Endometrial microvascular endothelial cells (primary cell): ENCODE data around the gene NMRK1. TPM values are rescaled to one million over a fixed set of nuclear protein-coding genes. Genes with fewer than 3 reads are reported as not detected.

Experiments used
- in situ Hi-C: cut with HindIII; loops from 2 replicates; pipeline ENCODE4 v1.10.0; 2017; ENCODE audit warnings: low sequenced_read_pairs, low pct_unique_long_range_greater_than_20kb; ENCODE audit errors: inconsistent ontology term
- total RNA-seq: library from RNA; depleted of rRNA; stranded (reverse); fragments of >200 nt; gene quantifications from one replicate; pipeline ENCODE4 v1.2.3, GENCODE V29; 2015; ENCODE audit errors: inconsistent ontology term

Gene NMRK1
- 17.4 TPM for total RNA-seq

- in situ Hi-C loops, result no loop called here
Observed at GRCh38 chr9:75087824-75088645, at the start of gene NMRK1, which contains the start of gene OSTF1. Gene NMRK1, minus strand, starts transcription at chr9:75088155. Its CDS starts 5,040 bp downstream, at chr9:75083115. Gene OSTF1, plus strand, starts transcription at chr9:75088514. Its CDS starts 179 bp downstream, at chr9:75088693.

- in situ Hi-C loops, result no loop called here
Observed at GRCh38 chr9:75134495-75134894, 46.5 kb upstream of the NMRK1 start.

- in situ Hi-C loops, result no loop called here
Observed at GRCh38 chr9:75133396-75133795, 45.4 kb upstream of the NMRK1 start.

GRCh38 chr9:75132244-75132643 is 44.3 kb upstream of the NMRK1 start:
- in situ Hi-C loops, result no loop called here

GRCh38 chr9:75131700-75132099 is 43.7 kb upstream of the NMRK1 start:
- in situ Hi-C loops, result no loop called here

- in situ Hi-C loops, result no loop called here
Observed at GRCh38 chr9:75130621-75131230, 42.8 kb upstream of the NMRK1 start.

GRCh38 chr9:75130172-75130571 is 42.2 kb upstream of the NMRK1 start:
- in situ Hi-C loops, result no loop called here

GRCh38 chr9:75128535-75128934 is 40.6 kb upstream of the NMRK1 start:
- in situ Hi-C loops, result no loop called here

GRCh38 chr9:75123696-75124095 is 35.7 kb upstream of the NMRK1 start:
- in situ Hi-C loops, result no loop called here

- in situ Hi-C loops, result no loop called here
Observed at GRCh38 chr9:75121914-75122558, 34.1 kb upstream of the NMRK1 start.

GRCh38 chr9:75120686-75121085 is 32.7 kb upstream of the NMRK1 start:
- in situ Hi-C loops, result no loop called here

- in situ Hi-C loops, result no loop called here
Observed at GRCh38 chr9:75117564-75117963, 29.6 kb upstream of the NMRK1 start.

- in situ Hi-C loops, result no loop called here
Observed at GRCh38 chr9:75116306-75116705, 28.4 kb upstream of the NMRK1 start.

GRCh38 chr9:75112789-75113188 is 24.8 kb upstream of the NMRK1 start:
- in situ Hi-C loops, result no loop called here

GRCh38 chr9:75111019-75111622 is 23.2 kb upstream of the NMRK1 start:
- in situ Hi-C loops, result no loop called here

GRCh38 chr9:75109210-75109839 is 21.4 kb upstream of the NMRK1 start:
- in situ Hi-C loops, result no loop called here

- in situ Hi-C loops, result no loop called here
Observed at GRCh38 chr9:75108571-75108970, 20.6 kb upstream of the NMRK1 start.

GRCh38 chr9:75106857-75107256 is 18.9 kb upstream of the NMRK1 start:
- in situ Hi-C loops, result no loop called here

GRCh38 chr9:75105841-75106240 is 17.9 kb upstream of the NMRK1 start:
- in situ Hi-C loops, result no loop called here
